ENCODE data around the gene DPYSL3.

The DPYSL3 gene

DNA sequence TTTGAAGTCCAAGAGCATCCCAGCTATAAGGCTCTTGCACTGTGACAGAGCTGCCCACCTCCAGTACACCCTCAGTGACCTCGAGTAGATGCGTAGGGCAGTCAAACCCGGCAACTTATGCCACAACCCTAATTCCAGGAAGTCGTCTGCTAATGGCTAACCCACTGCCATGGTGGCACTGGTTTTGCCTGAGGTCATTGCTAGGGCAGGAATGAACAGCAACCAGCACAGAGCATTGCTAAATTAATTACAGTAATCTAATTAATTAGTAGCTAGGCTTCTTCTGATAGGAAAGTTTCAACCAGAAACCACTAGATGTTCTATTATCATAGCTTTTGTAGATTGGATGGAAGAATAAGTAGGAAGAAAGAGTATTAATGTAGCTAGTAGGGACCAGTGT lies 122.8 kb downstream of the DPYSL3 start:
- H3K36me3 Mint-ChIP-seq (ENCODE audit: low read depth), result peaks cover 2% of the 10 kb centered on the region
- H3K4me3 Mint-ChIP-seq, result no peak overlapping the region
- H3K27me3 Mint-ChIP-seq (ENCODE audit: low read depth), result peaks cover 4% of the 10 kb centered on the region
- no peaks in the 10 kb centered on the region for H3K4me1 Mint-ChIP-seq
- no peak overlapping the region for H3K27ac Mint-ChIP-seq
- no peaks in the 10 kb centered on the region for H3K9me3 Mint-ChIP-seq
- TF ChIP-seq, protein P1, sequence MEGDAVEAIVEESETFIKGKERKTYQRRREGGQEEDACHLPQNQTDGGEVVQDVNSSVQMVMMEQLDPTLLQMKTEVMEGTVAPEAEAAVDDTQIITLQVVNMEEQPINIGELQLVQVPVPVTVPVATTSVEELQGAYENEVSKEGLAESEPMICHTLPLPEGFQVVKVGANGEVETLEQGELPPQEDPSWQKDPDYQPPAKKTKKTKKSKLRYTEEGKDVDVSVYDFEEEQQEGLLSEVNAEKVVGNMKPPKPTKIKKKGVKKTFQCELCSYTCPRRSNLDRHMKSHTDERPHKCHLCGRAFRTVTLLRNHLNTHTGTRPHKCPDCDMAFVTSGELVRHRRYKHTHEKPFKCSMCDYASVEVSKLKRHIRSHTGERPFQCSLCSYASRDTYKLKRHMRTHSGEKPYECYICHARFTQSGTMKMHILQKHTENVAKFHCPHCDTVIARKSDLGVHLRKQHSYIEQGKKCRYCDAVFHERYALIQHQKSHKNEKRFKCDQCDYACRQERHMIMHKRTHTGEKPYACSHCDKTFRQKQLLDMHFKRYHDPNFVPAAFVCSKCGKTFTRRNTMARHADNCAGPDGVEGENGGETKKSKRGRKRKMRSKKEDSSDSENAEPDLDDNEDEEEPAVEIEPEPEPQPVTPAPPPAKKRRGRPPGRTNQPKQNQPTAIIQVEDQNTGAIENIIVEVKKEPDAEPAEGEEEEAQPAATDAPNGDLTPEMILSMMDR (IDR thresholded peaks at IDR 0.05; ENCODE audit: unreplicated experiment in 3 of 3), result no peak

- Mint-ChIP-seq H3K9me3 (peaks cover 5% of the 10 kb centered on the region), H3K27ac (no peak overlapping the region), H3K36me3 (ENCODE audit: low read depth) (peaks cover 11% of the 10 kb centered on the region), H3K4me3 (no peak overlapping the region), H3K4me1 (no peaks in the 10 kb centered on the region), H3K27me3 (ENCODE audit: low read depth) (peaks cover 4% of the 10 kb centered on the region)
- TF ChIP-seq, protein P1 (IDR thresholded peaks at IDR 0.05; ENCODE audit: unreplicated experiment in 3 of 3), result no peak
Measured at GRCh38 chr5:147384346-147385193, 125.3 kb downstream of the DPYSL3 start.

- no peaks in the 10 kb centered on the region for H3K4me1 Mint-ChIP-seq
- H3K9me3 Mint-ChIP-seq, result peaks cover 16% of the 10 kb centered on the region
- TF ChIP-seq, protein P1 (IDR thresholded peaks at IDR 0.05; ENCODE audit: unreplicated experiment in 3 of 3), result no peak
- peak overlapping the region in 1 of 3 experiments; percentile 23 for H3K4me3 Mint-ChIP-seq
- peaks cover 21% of the 10 kb centered on the region for H3K36me3 Mint-ChIP-seq (ENCODE audit: low read depth)
- peaks cover under 1% of the 10 kb centered on the region for H3K27me3 Mint-ChIP-seq (ENCODE audit: low read depth)
- H3K27ac Mint-ChIP-seq, result peak overlapping the region in 1 of 3 experiments; percentile 51
Measured at GRCh38 chr5:147382776-147383175, 127.1 kb downstream of the DPYSL3 start.

DNA sequence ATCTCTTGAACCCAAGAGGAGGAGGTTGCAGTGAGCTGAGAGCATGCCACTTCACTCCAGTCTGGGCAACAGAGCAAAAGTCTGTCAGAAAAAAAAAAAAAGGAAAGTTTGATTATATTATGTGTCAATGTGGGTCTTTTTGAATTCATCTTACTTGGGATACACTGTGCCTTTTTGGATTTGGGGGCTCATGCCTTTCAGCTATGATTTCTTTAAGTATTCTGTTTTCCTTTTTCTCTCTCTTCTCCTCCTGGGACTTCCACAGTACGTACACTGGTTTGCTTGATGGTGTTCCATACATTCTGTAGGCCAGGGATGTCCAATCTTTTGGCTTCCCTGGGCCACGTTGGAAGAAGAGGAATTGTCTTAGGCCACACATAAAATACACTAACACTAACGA lies 128.3 kb downstream of the DPYSL3 start:
- TF ChIP-seq, protein P1 (IDR thresholded peaks at IDR 0.05; ENCODE audit: unreplicated experiment in 3 of 3), result no peak
- H3K36me3 Mint-ChIP-seq (ENCODE audit: low read depth), result peaks cover 27% of the 10 kb centered on the region
- H3K27me3 Mint-ChIP-seq (ENCODE audit: low read depth), result no peaks in the 10 kb centered on the region
- no peak overlapping the region for H3K4me3 Mint-ChIP-seq
- no peak overlapping the region for H3K27ac Mint-ChIP-seq
- peaks cover 16% of the 10 kb centered on the region for H3K9me3 Mint-ChIP-seq
- H3K4me1 Mint-ChIP-seq, result no peaks in the 10 kb centered on the region

GRCh38 chr5:147377682-147378081 lies 132.2 kb downstream of the DPYSL3 start:
- no peak overlapping the region for H3K27ac Mint-ChIP-seq
- TF ChIP-seq, protein P1 (IDR thresholded peaks at IDR 0.05; ENCODE audit: unreplicated experiment in 3 of 3), result no peak
- peaks cover 16% of the 10 kb centered on the region for H3K9me3 Mint-ChIP-seq
- peaks cover 27% of the 10 kb centered on the region for H3K36me3 Mint-ChIP-seq (ENCODE audit: low read depth)
- H3K4me3 Mint-ChIP-seq, result no peak overlapping the region
- no peaks in the 10 kb centered on the region for H3K4me1 Mint-ChIP-seq
- H3K27me3 Mint-ChIP-seq (ENCODE audit: low read depth), result no peaks in the 10 kb centered on the region

- peaks cover 5% of the 10 kb centered on the region for H3K4me1 Mint-ChIP-seq
- no peaks in the 10 kb centered on the region for H3K27me3 Mint-ChIP-seq (ENCODE audit: low read depth)
- H3K4me3 Mint-ChIP-seq, result no peak overlapping the region
- H3K9me3 Mint-ChIP-seq, result peaks cover 13% of the 10 kb centered on the region
- H3K27ac Mint-ChIP-seq, result no peak overlapping the region
- TF ChIP-seq, protein P1 (IDR thresholded peaks at IDR 0.05; ENCODE audit: unreplicated experiment in 3 of 3), result no peak
- peaks cover 18% of the 10 kb centered on the region for H3K36me3 Mint-ChIP-seq (ENCODE audit: low read depth)
Measured at GRCh38 chr5:147375151-147375550, 134.7 kb downstream of the DPYSL3 start.
